Suprapubic skin (tissue), 4 donors: ENCODE data around the gene POLE3.

ENCODE experiments used
- CTCF ChIP-seq, 2 donors: fragments of 200-600 bp in 1 of 2; fragments of 450-650 bp in 1 of 2; sonication (generic) in 1 of 2; IDR thresholded peaks; one replicate each; pipeline ENCODE4 v1.5.1; 2016 to 2019; ENCODE audit warnings: antibody characterized with exemption in 2 of 2, mild to moderate bottlenecking in 1 of 2, moderate library complexity in 1 of 2
- EP300 ChIP-seq: sonication (generic); formaldehyde crosslinking; IDR thresholded peaks from one replicate; pipeline ENCODE4 v1.6.1; 2017; ENCODE audit warnings: antibody characterized with exemption
- POLR2A ChIP-seq, 2 donors: fragments of 450-650 bp; IDR thresholded peaks; one replicate each; pipeline ENCODE4 v1.6.1; 2017; ENCODE audit warnings: antibody characterized with exemption in 2 of 2, mild to moderate bottlenecking in 2 of 2, moderate library complexity in 2 of 2
- POLR2AphosphoS5 ChIP-seq, 3 donors: sonication (generic); formaldehyde crosslinking; IDR thresholded peaks; one replicate each; pipeline ENCODE4 v1.6.1; 2017; ENCODE audit warnings: antibody characterized with exemption in 3 of 3

DNA sequence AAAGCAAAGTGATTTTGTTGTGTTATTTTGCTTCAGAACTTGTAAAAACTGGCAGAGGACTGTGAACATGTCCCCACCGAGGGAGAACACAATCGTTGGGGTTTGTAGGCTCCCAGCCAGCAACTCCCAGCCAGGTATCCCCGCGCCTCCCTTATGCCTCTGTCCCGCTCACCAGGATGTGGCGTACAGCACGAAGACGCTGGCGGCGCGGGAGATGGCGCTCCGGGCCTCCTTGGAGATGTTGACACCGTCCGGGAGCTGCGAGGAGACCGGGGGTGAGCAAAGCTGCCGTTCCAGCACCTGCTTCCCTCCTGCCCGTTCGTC is 630 bp downstream of the POLE3 start:
- TF ChIP-seq POLR2A (IDR thresholded peaks at IDR 0.05) (no peak), POLR2AphosphoS5 (IDR thresholded peaks at IDR 0.05) (no peak), CTCF (IDR thresholded peaks at IDR 0.05) (no peak), EP300 (no peak)
